H9 (cell line): ENCODE results near the gene THAP11. TPM values are rescaled to one million over a fixed set of nuclear protein-coding genes. Genes with fewer than 3 reads are reported as not detected.

ENCODE experiments used
- DNase-seq: peaks from one replicate; pipeline ENCODE4 v3.0.0-alpha.2; 2017
- H2AFZ ChIP-seq: one replicate; pipeline ENCODE4 v1.6.1; 2013; ENCODE audit warnings: mild to moderate bottlenecking, low read length, control low read depth, moderate library complexity
- H2AK5ac ChIP-seq: 2 replicates; pipeline ENCODE4 v1.6.1; 2013; ENCODE audit warnings: low read length, control low read depth, mixed read lengths; ENCODE audit not compliant: insufficient read length
- H2BK120ac ChIP-seq: one replicate; pipeline ENCODE4 v1.6.1; 2013; ENCODE audit warnings: low read depth, mild to moderate bottlenecking, low read length, control low read depth, inconsistent platforms; ENCODE audit not compliant: poor library complexity, severe bottlenecking
- H2BK12ac ChIP-seq: 2 replicates; pipeline ENCODE4 v1.6.1; 2013; ENCODE audit warnings: low read length, control low read depth, mixed read lengths, low read depth; ENCODE audit not compliant: insufficient read length
- H2BK15ac ChIP-seq: 2 replicates; pipeline ENCODE4 v1.6.1; 2013; ENCODE audit warnings: low read depth, low read length, control low read depth
- H2BK20ac ChIP-seq: one replicate; pipeline ENCODE4 v1.6.1; 2013; ENCODE audit warnings: low read depth, mild to moderate bottlenecking, low read length, control low read depth, inconsistent platforms; ENCODE audit not compliant: poor library complexity, severe bottlenecking
- H2BK5ac ChIP-seq: 2 replicates; pipeline ENCODE4 v1.6.1; 2013; ENCODE audit warnings: low read length, control low read depth, mixed read lengths; ENCODE audit not compliant: insufficient read length
- H3K14ac ChIP-seq: 2 replicates; pipeline ENCODE4 v1.6.1; 2013; ENCODE audit warnings: low read length, control low read depth; ENCODE audit not compliant: insufficient read depth
- H3K18ac ChIP-seq: 2 replicates; pipeline ENCODE4 v1.6.1; 2013; ENCODE audit warnings: low read depth, mild to moderate bottlenecking, mixed read lengths, low read length, control low read depth; ENCODE audit not compliant: insufficient read length
- H3K23ac ChIP-seq: 2 replicates; pipeline ENCODE4 v1.6.1; 2013; ENCODE audit warnings: low read length, control low read depth, mixed read lengths, low read depth; ENCODE audit not compliant: insufficient read length
- H3K23me2 ChIP-seq: 2 replicates; pipeline ENCODE4 v1.6.1; 2013; ENCODE audit warnings: low read depth, mild to moderate bottlenecking, mixed read lengths, low read length, control low read depth; ENCODE audit not compliant: insufficient read length, poor library complexity, severe bottlenecking
- H3K27ac ChIP-seq: 2 replicates; pipeline ENCODE4 v1.5.1; 2013; ENCODE audit warnings: low read length, control low read depth, mixed read lengths, low read depth; ENCODE audit not compliant: insufficient read length
- H3K27me3 ChIP-seq: 2 replicates; pipeline ENCODE4 v1.6.1; 2013; ENCODE audit warnings: low read length, control low read depth, inconsistent platforms; ENCODE audit not compliant: insufficient read depth
- H3K4ac ChIP-seq: 2 replicates; pipeline ENCODE4 v1.6.1; 2013; ENCODE audit warnings: low read depth, mild to moderate bottlenecking, control low read depth, inconsistent platforms, low read length, moderate library complexity
- H3K4me1 ChIP-seq: 2 replicates; pipeline ENCODE4 v1.6.1; 2013; ENCODE audit warnings: low read length, control low read depth, inconsistent platforms; ENCODE audit not compliant: insufficient read depth
- H3K4me2 ChIP-seq: 2 replicates; pipeline ENCODE4 v1.6.1; 2013; ENCODE audit warnings: low read length, control low read depth, mixed read lengths; ENCODE audit not compliant: insufficient read length, insufficient read depth
- H3K56ac ChIP-seq: 2 replicates; pipeline ENCODE4 v1.6.1; 2013; ENCODE audit warnings: low read depth, mild to moderate bottlenecking, mixed read lengths, low read length, control low read depth; ENCODE audit not compliant: insufficient read length
- H3K79me1 ChIP-seq: 2 replicates; pipeline ENCODE4 v1.6.1; 2013; ENCODE audit warnings: low read depth, mild to moderate bottlenecking, moderate library complexity, low read length, control low read depth, inconsistent platforms; ENCODE audit not compliant: insufficient read depth, poor library complexity, severe bottlenecking
- H3K79me2 ChIP-seq: 2 replicates; pipeline ENCODE4 v1.6.1; 2013; ENCODE audit warnings: low read length, control low read depth, inconsistent platforms; ENCODE audit not compliant: insufficient read depth
- H3K9ac ChIP-seq: 2 replicates; pipeline ENCODE4 v1.6.1; 2013; ENCODE audit warnings: low read length, control low read depth, mixed read lengths; ENCODE audit not compliant: insufficient read length; ENCODE audit errors: extremely low read depth
- H3K9me3 ChIP-seq: one replicate; pipeline ENCODE4 v1.6.1; 2013; ENCODE audit warnings: low read depth, low read length, inconsistent platforms; ENCODE audit not compliant: control insufficient read depth
- H3T11ph ChIP-seq: one replicate; pipeline ENCODE4 v1.6.1; 2013; ENCODE audit warnings: mild to moderate bottlenecking, low read length, control low read depth, inconsistent platforms
- H4K20me1 ChIP-seq: one replicate; pipeline ENCODE4 v1.6.1; 2013; ENCODE audit not compliant: control insufficient read depth, insufficient read length, insufficient read depth
- H4K5ac ChIP-seq: 2 replicates; pipeline ENCODE4 v1.6.1; 2013; ENCODE audit warnings: low read depth, mild to moderate bottlenecking, mixed read lengths, low read length, control low read depth; ENCODE audit not compliant: insufficient read length
- H4K8ac ChIP-seq: replicated peaks from 2 replicates; pipeline ENCODE4 v1.6.1; 2013; ENCODE audit warnings: low read length, control low read depth, mixed read lengths, low read depth; ENCODE audit not compliant: insufficient read length
- H4K91ac ChIP-seq: 2 replicates; pipeline ENCODE4 v1.6.1; 2013; ENCODE audit warnings: low read depth, mild to moderate bottlenecking, moderate library complexity, mixed read lengths, low read length, control low read depth; ENCODE audit not compliant: insufficient read length
- H3K27ac Mint-ChIP-seq, 3 experiments: 2 replicates in 2 of 3; 3 replicates in 1 of 3; pipeline ENCODE4 v1.8.0; 2020 to 2021; ENCODE audit warnings: mixed read lengths in 3 of 3, mild to moderate bottlenecking in 1 of 3, moderate library complexity in 1 of 3
- H3K27me3 Mint-ChIP-seq: 2 replicates; pipeline ENCODE4 v1.8.0; 2021; ENCODE audit warnings: low read depth, mild to moderate bottlenecking, moderate library complexity, mixed read lengths
- H3K36me3 Mint-ChIP-seq, 3 experiments: 2 replicates in 2 of 3; 3 replicates in 1 of 3; pipeline ENCODE4 v1.8.0; 2020 to 2021; ENCODE audit warnings: low read depth in 3 of 3, mixed read lengths in 3 of 3; ENCODE audit not compliant: insufficient read depth in 1 of 3
- H3K4me1 Mint-ChIP-seq, 2 experiments: 2 replicates each; pipeline ENCODE4 v1.8.0; 2020; ENCODE audit warnings: mixed read lengths in 2 of 2
- H3K4me3 Mint-ChIP-seq, 2 experiments: 2 replicates in 1 of 2; 3 replicates in 1 of 2; pipeline ENCODE4 v1.8.0; 2020 to 2021; ENCODE audit warnings: mild to moderate bottlenecking in 2 of 2, mixed read lengths in 2 of 2, moderate library complexity in 1 of 2
- H3K9me3 Mint-ChIP-seq, 2 experiments: 2 replicates in 1 of 2; 3 replicates in 1 of 2; pipeline ENCODE4 v1.8.0; 2020; ENCODE audit warnings: mild to moderate bottlenecking in 2 of 2, mixed read lengths in 2 of 2, moderate library complexity in 1 of 2
- WGBS: extraction: QIAGEN DNeasy Blood & Tissue Kit; methylation state at CpG from one replicate; pipeline ENCODE4 v1.1.7; 2013; ENCODE audit warnings: missing lambda C conversion rate, low lambda C conversion rate, mixed read lengths; ENCODE audit not compliant: insufficient read length; ENCODE audit errors: extremely low coverage; 5-methylcytosine and 5-hydroxymethylcytosine counted together
- total RNA-seq: library from RNA; stranded (reverse); gene quantifications from 2 replicates; pipeline ENCODE4 v1.2.1, GENCODE V29; 2021
- TF ChIP-seq, protein P1 (sequence below): fragments of 200-600 bp; sonication (generic); conservative IDR thresholded peaks from 3 replicates; pipeline ENCODE4 v1.8.0; 2021; ENCODE audit warnings: antibody characterized with exemption, mild to moderate bottlenecking

THAP11 gene
- total RNA-seq, 1 experiment from 2014 or later = 48.9 TPM

GRCh38 chr16:67878232-67878631 lies 36.1 kb downstream of the THAP11 start:
- H3K9me3 Mint-ChIP-seq = no peaks in the 10 kb centered on the region
- H3K79me1 ChIP-seq = no peaks in the 10 kb centered on the region
- H3K18ac ChIP-seq = no peak overlapping the region
- no peak overlapping the region for H4K8ac ChIP-seq
- no peak overlapping the region for H2BK20ac ChIP-seq
- H3K4me1 ChIP-seq = no peaks in the 10 kb centered on the region; the same call in 1 of the 2 replicates
- no peaks in the 10 kb centered on the region for H3K27me3 ChIP-seq
- no peak for DNase-seq
- H3K4me2 ChIP-seq = no peak overlapping the region
- H3K36me3 Mint-ChIP-seq = peaks cover 26 to 73% (median 64%) of the 10 kb centered on the region in 3 experiments
- H3K4ac ChIP-seq = no peak overlapping the region
- no peak overlapping the region for H3K27ac Mint-ChIP-seq
- H3K9ac ChIP-seq = no peak overlapping the region
- H2AFZ ChIP-seq = no peak overlapping the region
- no CpG with 5 or more reads among the region's 6 CpGs for WGBS
- H2BK15ac ChIP-seq = no peak overlapping the region
- H3K79me2 ChIP-seq = peaks cover 2% of the 10 kb centered on the region; the same call in 1 of the 2 replicates
- H3K23me2 ChIP-seq = peaks cover 8% of the 10 kb centered on the region
- H3K14ac ChIP-seq = no peak overlapping the region
- no peak overlapping the region for H2AK5ac ChIP-seq
- TF ChIP-seq, protein P1, sequence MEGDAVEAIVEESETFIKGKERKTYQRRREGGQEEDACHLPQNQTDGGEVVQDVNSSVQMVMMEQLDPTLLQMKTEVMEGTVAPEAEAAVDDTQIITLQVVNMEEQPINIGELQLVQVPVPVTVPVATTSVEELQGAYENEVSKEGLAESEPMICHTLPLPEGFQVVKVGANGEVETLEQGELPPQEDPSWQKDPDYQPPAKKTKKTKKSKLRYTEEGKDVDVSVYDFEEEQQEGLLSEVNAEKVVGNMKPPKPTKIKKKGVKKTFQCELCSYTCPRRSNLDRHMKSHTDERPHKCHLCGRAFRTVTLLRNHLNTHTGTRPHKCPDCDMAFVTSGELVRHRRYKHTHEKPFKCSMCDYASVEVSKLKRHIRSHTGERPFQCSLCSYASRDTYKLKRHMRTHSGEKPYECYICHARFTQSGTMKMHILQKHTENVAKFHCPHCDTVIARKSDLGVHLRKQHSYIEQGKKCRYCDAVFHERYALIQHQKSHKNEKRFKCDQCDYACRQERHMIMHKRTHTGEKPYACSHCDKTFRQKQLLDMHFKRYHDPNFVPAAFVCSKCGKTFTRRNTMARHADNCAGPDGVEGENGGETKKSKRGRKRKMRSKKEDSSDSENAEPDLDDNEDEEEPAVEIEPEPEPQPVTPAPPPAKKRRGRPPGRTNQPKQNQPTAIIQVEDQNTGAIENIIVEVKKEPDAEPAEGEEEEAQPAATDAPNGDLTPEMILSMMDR = no peak
- H2BK12ac ChIP-seq = no peak overlapping the region
- H4K20me1 ChIP-seq = no peaks in the 10 kb centered on the region
- no peak overlapping the region for H4K91ac ChIP-seq
- no peak overlapping the region for H3K4me3 Mint-ChIP-seq
- no peak overlapping the region for H3K56ac ChIP-seq
- H3K23ac ChIP-seq = no peak overlapping the region
- H3K9me3 ChIP-seq = no peaks in the 10 kb centered on the region
- H4K5ac ChIP-seq = no peak overlapping the region
- H3K4me1 Mint-ChIP-seq = peaks cover 7 to 8% of the 10 kb centered on the region in 2 experiments
- H3T11ph ChIP-seq = no peak overlapping the region
- no peaks in the 10 kb centered on the region for H3K27me3 Mint-ChIP-seq
- H2BK5ac ChIP-seq = no peak overlapping the region
- H3K27ac ChIP-seq = no peak overlapping the region
- no peak overlapping the region for H2BK120ac ChIP-seq
